ENCODE measurements around the gene TSPAN9. TPM values are rescaled to one million over a fixed set of nuclear protein-coding genes. Genes with fewer than 3 reads are reported as not detected.
A peak's percentile ranks its signal among the peaks of the same experiment; 100 is the strongest.

TSPAN9 gene
- total and polyA plus RNA-seq, 10 of the 15 experiments (the other 5 are each of a cell fraction or from before 2014, with no cell fraction given): 0.03 to 1.0 (median 0.12) TPM; not detected in 5

DNA sequence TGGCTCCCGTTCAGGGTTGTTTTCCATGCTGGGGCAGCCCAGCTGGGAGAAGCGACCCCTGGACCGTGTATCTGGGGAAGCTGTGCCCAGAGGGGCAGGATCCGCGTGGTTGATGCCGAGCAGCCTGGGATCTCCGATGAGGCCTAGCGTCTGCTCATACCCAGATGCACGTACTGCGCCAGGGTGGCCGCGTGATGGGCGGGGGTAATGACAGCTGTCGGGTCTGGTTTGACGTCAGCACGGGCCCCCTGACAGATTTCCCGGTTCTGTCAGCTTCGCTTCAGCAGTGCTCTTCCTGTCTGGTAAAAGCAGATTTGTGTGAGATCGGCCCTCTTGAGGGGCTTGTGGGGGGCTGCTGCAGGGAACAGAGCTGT is 147.3 kb downstream of the TSPAN9 start:
- FAIRE-seq (no peak), ATAC-seq (no peak), DNase-seq (ENCODE audit: low read depth, low spot score) (no peak)
- H3K9ac ChIP-seq (ENCODE audit: control insufficient read depth, insufficient read depth, low read length): no peak overlapping the region
- RAD21 ChIA-PET (ENCODE audit: unreplicated experiment): no interaction called here
- H3K4me1 ChIP-seq (ENCODE audit: control insufficient read depth, insufficient read depth, low read length): no peaks in the 10 kb centered on the region
- intact Hi-C loops (cut with micrococcal nuclease; ENCODE audit: unreplicated experiment): no loop called here
- H3K4me2 ChIP-seq (ENCODE audit: control insufficient read depth, insufficient read depth): no peak overlapping the region
- SMC1A ChIA-PET (ENCODE audit: uncharacterized antibody, unreplicated experiment): interaction anchor here (1.0 kb wide), 1 partner anchor 51 kb away, joined by 3 read pairs; no protein-coding TSS in a partner anchor
- in situ Hi-C loops (cut with MboI): no loop called here
- H3K79me2 ChIP-seq (ENCODE audit: control insufficient read depth, insufficient read depth, low read length): no peaks in the 10 kb centered on the region
- H3K9me3 ChIP-seq (replicated peaks; ENCODE audit: control insufficient read depth, insufficient read depth, low read length): peaks cover 1% of the 10 kb centered on the region; the same call in 1 of the 3 replicates
- no TSS peak for BruUV-seq (replicated peaks)
- H3K27me3 ChIP-seq (replicated peaks in 1 of 2; ENCODE audit: control insufficient read depth in 2 of 2, insufficient read depth in 2 of 2, low read length in 1 of 2): peaks cover 0 to 3% of the 10 kb centered on the region in 2 experiments; a peak in 2 of 4 replicates
- no peak for TF ChIP-seq IKZF2 (IDR thresholded peaks at IDR 0.05)
- POLR2A ChIA-PET: no interaction called here
- H2AFZ ChIP-seq (ENCODE audit: control insufficient read depth, low read depth, low read length): no peak overlapping the region
- no peaks in the 10 kb centered on the region for H3K36me3 ChIP-seq (ENCODE audit: control insufficient read depth in 2 of 2, insufficient read depth in 2 of 2, low read length in 1 of 2)
- no peaks in the 10 kb centered on the region for H4K20me1 ChIP-seq (ENCODE audit: control insufficient read depth, insufficient read depth)
- WGBS (ENCODE audit: insufficient coverage, insufficient replicate concordance, low lambda C conversion rate, missing lambda C conversion rate): 68% methylated on average over 19 of the region's 19 CpGs
- CTCF ChIA-PET: no interaction called here
- no peak overlapping the region for H3K27ac ChIP-seq (ENCODE audit: control insufficient read depth, insufficient read depth)
- no peak overlapping the region for H3K4me3 ChIP-seq

DNA sequence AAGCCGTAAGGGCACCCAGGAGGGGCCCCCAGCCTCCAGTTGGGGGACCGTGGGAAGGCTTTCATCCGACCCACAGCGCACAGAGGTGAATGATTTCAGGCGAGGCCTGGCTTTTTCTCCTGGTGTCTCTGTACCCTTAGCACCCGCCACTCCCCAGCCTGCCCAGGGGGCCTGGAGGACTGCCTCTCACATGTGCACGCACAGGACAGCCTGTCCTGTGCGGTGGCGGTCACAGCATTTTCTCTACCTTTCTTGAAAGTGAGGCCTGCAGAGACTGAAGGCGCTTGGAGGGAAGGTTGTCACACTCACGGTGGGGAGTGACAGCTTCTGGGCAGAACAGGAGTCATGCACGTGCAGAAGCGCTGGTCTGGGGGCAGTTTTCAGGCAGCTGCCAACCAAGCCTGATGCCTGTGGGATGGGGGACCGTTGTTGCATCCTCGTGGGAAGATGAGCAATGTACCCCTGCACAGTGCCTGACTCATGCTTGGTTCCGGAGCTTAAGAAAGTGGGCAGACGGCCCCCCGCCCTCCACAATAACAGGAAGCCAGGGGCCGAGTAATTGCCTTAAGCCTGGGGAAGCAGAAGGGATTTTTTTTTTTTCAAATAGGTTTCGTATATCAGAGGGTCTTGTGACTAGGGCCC is 148.1 kb downstream of the TSPAN9 start:
- intact Hi-C loops (cut with micrococcal nuclease; ENCODE audit: unreplicated experiment) (no loop called here), in situ Hi-C loops (cut with MboI) (no loop called here)
- DNase-seq (ENCODE audit: low read depth, low spot score): no peak
- ChIA-PET POLR2A (no interaction called here), RAD21 (ENCODE audit: unreplicated experiment) (no interaction called here), CTCF (no interaction called here), SMC1A (ENCODE audit: uncharacterized antibody, unreplicated experiment) (no interaction called here)
- H4K20me1 ChIP-seq (ENCODE audit: control insufficient read depth, insufficient read depth): no peaks in the 10 kb centered on the region
- H3K4me1 ChIP-seq (ENCODE audit: control insufficient read depth, insufficient read depth, low read length): no peaks in the 10 kb centered on the region
- H3K4me3 ChIP-seq: no peak overlapping the region
- no peak overlapping the region for H2AFZ ChIP-seq (ENCODE audit: control insufficient read depth, low read depth, low read length)
- no peak for ATAC-seq
- no peak overlapping the region for H3K4me2 ChIP-seq (ENCODE audit: control insufficient read depth, insufficient read depth)
- FAIRE-seq: no peak
- H3K9ac ChIP-seq (ENCODE audit: control insufficient read depth, insufficient read depth, low read length): no peak overlapping the region
- no peak overlapping the region for H3K27ac ChIP-seq (ENCODE audit: control insufficient read depth, insufficient read depth)
- 25% methylated on average over 19 of the region's 20 CpGs for WGBS (ENCODE audit: insufficient coverage, insufficient replicate concordance, low lambda C conversion rate, missing lambda C conversion rate)
- peak in 1 of 2 experiments; percentile 38; a peak in 1 of 4 replicates for TF ChIP-seq BHLHE40 (IDR thresholded peaks at IDR 0.05; ENCODE audit: borderline replicate concordance in 1 of 2, low read depth in 2 of 2, low read length in 1 of 2)
- no peak for TF ChIP-seq TAF1 (IDR thresholded peaks at IDR 0.05; ENCODE audit: borderline replicate concordance, low read depth, low read length)
- H3K27me3 ChIP-seq (replicated peaks in 1 of 2; ENCODE audit: control insufficient read depth in 2 of 2, insufficient read depth in 2 of 2, low read length in 1 of 2): peaks cover 0 to 5% of the 10 kb centered on the region in 2 experiments; a peak in 2 of 4 replicates
- peaks cover 1% of the 10 kb centered on the region; the same call in 1 of the 3 replicates for H3K9me3 ChIP-seq (replicated peaks; ENCODE audit: control insufficient read depth, insufficient read depth, low read length)
- H3K79me2 ChIP-seq (ENCODE audit: control insufficient read depth, insufficient read depth, low read length): no peaks in the 10 kb centered on the region
- no peaks in the 10 kb centered on the region for H3K36me3 ChIP-seq (ENCODE audit: control insufficient read depth in 2 of 2, insufficient read depth in 2 of 2, low read length in 1 of 2)
- BruUV-seq (replicated peaks): no TSS peak
